ENCODE results near the gene GYS2. TPM values are rescaled to one million over a fixed set of nuclear protein-coding genes. Genes with fewer than 3 reads are reported as not detected.

GYS2 gene
- under 1 TPM; 0.11 to 0.32 TPM for total RNA-seq
- polyA plus RNA-seq: not detected

DNA sequence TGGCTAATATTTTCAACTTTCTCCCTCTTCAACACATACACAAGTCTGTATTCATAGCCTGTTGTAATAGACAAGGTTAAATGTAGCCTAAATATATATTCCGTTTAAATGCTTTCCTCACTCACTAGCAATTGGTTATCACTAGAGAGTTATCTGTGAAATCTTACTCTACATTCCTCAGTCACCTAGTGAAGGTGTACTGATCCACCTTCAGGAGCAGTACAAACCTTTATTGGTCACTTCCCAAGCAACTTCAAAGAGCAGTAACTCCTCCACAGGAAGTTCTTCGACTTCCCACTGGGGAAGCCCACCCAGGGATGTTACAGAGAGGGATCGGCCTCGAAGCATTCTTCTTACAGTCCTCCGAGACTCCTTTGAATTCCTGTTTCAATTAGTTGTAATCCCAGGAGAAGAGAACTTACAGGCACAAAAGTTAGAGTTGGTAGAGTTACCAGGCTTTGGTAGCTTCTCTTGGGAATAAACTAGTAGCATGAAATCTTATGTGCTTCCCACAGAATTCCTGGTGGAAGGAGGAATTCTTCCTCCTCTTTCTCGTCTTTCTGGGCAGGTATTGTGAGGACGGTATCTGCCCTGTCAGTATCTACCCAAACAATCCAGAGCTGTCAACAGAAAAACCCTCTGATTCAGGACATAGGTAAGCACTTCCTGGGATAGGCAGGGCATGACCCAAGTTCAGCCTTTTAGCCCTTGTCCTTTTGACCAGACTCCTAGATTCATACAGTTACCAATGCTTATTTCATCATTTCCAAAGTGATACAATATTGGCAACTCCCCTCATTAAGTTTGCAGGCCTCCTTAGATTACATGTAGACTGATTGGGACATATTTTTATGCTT, at the start of gene GYS2:
Gene GYS2 (minus strand): TSS at position 603 of the 857 bp plus-strand sequence. CDS start 255 bp downstream, at position 348.
- no peak for DNase-seq
- Histone ChIP-seq H3K36me3 (ENCODE audit: insufficient read depth, low read length) (no peaks in the 10 kb centered on the region), H3K4me1 (ENCODE audit: insufficient read depth, low read length) (peaks cover 7% of the 10 kb centered on the region), H3K27ac (ENCODE audit: low read depth, low read length) (no peak within 1 kb of the TSS), H3K9me3 (ENCODE audit: control insufficient read depth in 1 of 2, low read length in 2 of 2) (no peaks in the 10 kb centered on the region), H3K4me3 (ENCODE audit: low read length in 2 of 2) (no peak within 1 kb of the TSS), H3K27me3 (ENCODE audit: insufficient read depth, low read length) (no peaks in the 10 kb centered on the region)
- intact Hi-C loops (cut with micrococcal nuclease): no loop called here
- ChIA-PET POLR2A (ENCODE audit: partially characterized antibody) (interaction anchor here (1.4 to 1.5 kb wide), 2 partner anchors 53 to 76 kb away, joined by 4 read pairs; partner anchors contain the start of gene LDHB), CTCF (ENCODE audit: partially characterized antibody) (interaction anchor here (1.0 to 3.0 kb wide), 4 partner anchors 69 to 92 kb away, joined by 3 to 37 read pairs (median 6); no protein-coding TSS in a partner anchor)
- peak within 1 kb of the TSS in 1 of 7 donors; percentile 58 for H3K27ac Mint-ChIP-seq
- no peaks in the 10 kb centered on the region for H3K36me3 Mint-ChIP-seq
- H3K4me1 Mint-ChIP-seq: no peaks in the 10 kb centered on the region
- no peaks in the 10 kb centered on the region for H3K9me3 Mint-ChIP-seq
- H3K27me3 Mint-ChIP-seq: no peaks in the 10 kb centered on the region
- H3K4me3 Mint-ChIP-seq: no peak within 1 kb of the TSS

DNA sequence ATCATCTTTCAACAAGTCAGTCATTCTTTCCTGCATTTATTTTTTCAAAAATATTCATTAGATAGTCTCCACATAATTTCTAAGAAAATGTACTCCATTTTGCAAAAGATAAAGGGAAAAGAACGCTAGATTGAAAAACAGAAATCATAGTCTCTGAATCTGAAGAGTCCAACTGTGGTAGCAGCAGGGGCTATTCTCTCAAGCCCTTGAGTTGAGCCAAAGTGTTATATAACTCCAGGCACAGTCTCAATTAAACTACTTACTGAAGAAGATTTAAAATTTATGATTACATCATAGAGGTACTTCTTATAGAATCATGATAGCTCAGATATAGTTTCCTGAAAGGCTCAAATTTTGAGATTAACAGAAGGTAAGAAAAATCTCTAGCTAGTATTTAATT, 47.2 kb upstream of the GYS2 start:
- H3K4me1 Mint-ChIP-seq: peaks cover 59 to 100% (median 81%) of the 10 kb centered on the region in 4 donors
- ChIA-PET CTCF (ENCODE audit: partially characterized antibody) (interaction anchor here (0.5 to 7.7 kb wide), 5 partner anchors 9 to 760 kb away, joined by 3 to 79 read pairs (median 3); no protein-coding TSS in a partner anchor), POLR2A (ENCODE audit: partially characterized antibody) (interaction anchor here (1.3 to 11.5 kb wide), 4 partner anchors 14 to 41 kb away, joined by 5 to 245 read pairs (median 104); no protein-coding TSS in a partner anchor)

DNA sequence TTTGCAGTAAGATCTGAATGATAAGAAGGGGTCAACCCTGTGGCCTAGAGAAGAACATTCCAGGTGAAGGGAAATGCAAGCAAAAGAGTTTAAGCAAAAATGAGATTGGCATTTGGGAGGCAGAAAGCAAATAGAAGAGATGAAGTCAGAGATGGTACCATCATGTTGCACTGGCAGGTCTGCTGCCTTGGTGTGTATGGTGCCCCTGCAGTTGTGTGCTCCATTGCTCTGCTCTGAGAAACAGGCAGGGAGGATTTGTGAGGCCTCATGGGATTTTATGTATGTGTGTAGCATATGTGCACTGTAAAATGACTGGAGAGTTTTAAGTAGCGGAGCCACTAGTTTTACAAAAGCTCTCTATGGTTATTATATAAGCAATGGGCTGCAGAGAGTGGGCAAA, 46.4 kb upstream of the GYS2 start:
- Histone ChIP-seq H3K4me3 (ENCODE audit: low read length in 2 of 2) (no peak overlapping the region), H3K27me3 (ENCODE audit: insufficient read depth, low read length) (no peaks in the 10 kb centered on the region), H3K4me1 (ENCODE audit: insufficient read depth, low read length) (peaks cover 91% of the 10 kb centered on the region), H3K27ac (ENCODE audit: low read depth, low read length) (no peak overlapping the region), H3K9me3 (ENCODE audit: control insufficient read depth in 1 of 2, low read length in 2 of 2) (no peaks in the 10 kb centered on the region), H3K36me3 (ENCODE audit: insufficient read depth, low read length) (peaks cover 69% of the 10 kb centered on the region)
- peaks cover 85 to 95% of the 10 kb centered on the region in 2 donors for H3K36me3 Mint-ChIP-seq
- no peaks in the 10 kb centered on the region for H3K9me3 Mint-ChIP-seq
- ChIA-PET POLR2A (ENCODE audit: partially characterized antibody) (interaction anchor here (10.8 to 11.5 kb wide), 2 partner anchors 14 to 27 kb away, joined by 200 to 245 read pairs; no protein-coding TSS in a partner anchor), CTCF (ENCODE audit: partially characterized antibody) (interaction anchor here (1.2 to 7.7 kb wide), 3 partner anchors 19 to 38 kb away, joined by 3 to 79 read pairs (median 3); no protein-coding TSS in a partner anchor)
- no peak for DNase-seq
- intact Hi-C loops (cut with micrococcal nuclease): no loop called here
- no peaks in the 10 kb centered on the region for H3K27me3 Mint-ChIP-seq
- peak overlapping the region; percentile 8 to 72 (median 52) for H3K4me3 Mint-ChIP-seq
- peak overlapping the region in 4 of 7 donors; percentile 56 to 94 (median 69) for H3K27ac Mint-ChIP-seq
- peaks cover 59 to 97% (median 83%) of the 10 kb centered on the region in 4 donors for H3K4me1 Mint-ChIP-seq

More for the DNA sequence above, 47.2 kb upstream of the GYS2 start:
- Mint-ChIP-seq H3K4me3 (peak overlapping the region in 5 of 8 donors; percentile 16 to 72 (median 53)), H3K9me3 (no peaks in the 10 kb centered on the region), H3K36me3 (peaks cover 80 to 94% of the 10 kb centered on the region in 2 donors), H3K27ac (peak overlapping the region in 2 of 7 donors; percentile 13 to 94), H3K27me3 (no peaks in the 10 kb centered on the region)
- DNase-seq: no peak
- Histone ChIP-seq H3K27ac (ENCODE audit: low read depth, low read length) (no peak overlapping the region), H3K27me3 (ENCODE audit: insufficient read depth, low read length) (no peaks in the 10 kb centered on the region), H3K4me3 (ENCODE audit: low read length in 2 of 2) (no peak overlapping the region), H3K4me1 (ENCODE audit: insufficient read depth, low read length) (peaks cover 90% of the 10 kb centered on the region), H3K36me3 (ENCODE audit: insufficient read depth, low read length) (peaks cover 62% of the 10 kb centered on the region), H3K9me3 (ENCODE audit: control insufficient read depth in 1 of 2, low read length in 2 of 2) (no peaks in the 10 kb centered on the region)
- intact Hi-C loops (cut with micrococcal nuclease): no loop called here

DNA sequence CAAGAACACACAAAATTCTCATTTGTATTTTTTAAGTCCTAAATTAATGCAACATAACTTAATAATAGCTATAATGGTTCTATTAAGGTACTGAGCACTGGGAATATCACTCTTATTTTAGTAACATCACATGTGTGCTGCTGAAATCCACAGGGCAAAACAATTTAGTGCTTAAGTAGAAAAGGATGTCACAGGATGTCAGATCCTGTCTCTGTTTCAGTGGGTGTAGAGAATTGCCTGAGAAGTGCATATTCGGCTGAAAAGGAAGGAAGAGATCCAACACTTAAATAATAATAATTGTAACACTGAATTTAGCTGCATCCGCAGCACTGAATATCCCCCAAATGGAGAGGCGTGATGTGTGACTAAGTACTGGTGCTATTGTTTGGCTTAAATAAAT, 44.4 kb upstream of the GYS2 start:
- Mint-ChIP-seq H3K4me3 (peak overlapping the region in 2 of 8 donors; percentile 1 to 2), H3K4me1 (peaks cover 63 to 96% (median 84%) of the 10 kb centered on the region in 4 donors), H3K27ac (peak overlapping the region in 3 of 7 donors; percentile 31 to 79 (median 63)), H3K36me3 (peaks cover 88 to 96% of the 10 kb centered on the region in 2 donors), H3K9me3 (no peaks in the 10 kb centered on the region), H3K27me3 (no peaks in the 10 kb centered on the region)
- Histone ChIP-seq H3K4me3 (ENCODE audit: low read length in 2 of 2) (no peak overlapping the region), H3K9me3 (ENCODE audit: control insufficient read depth in 1 of 2, low read length in 2 of 2) (no peaks in the 10 kb centered on the region), H3K4me1 (ENCODE audit: insufficient read depth, low read length) (peaks cover 89% of the 10 kb centered on the region), H3K36me3 (ENCODE audit: insufficient read depth, low read length) (peaks cover 72% of the 10 kb centered on the region), H3K27ac (ENCODE audit: low read depth, low read length) (no peak overlapping the region), H3K27me3 (ENCODE audit: insufficient read depth, low read length) (no peaks in the 10 kb centered on the region)
- DNase-seq: no peak
- ChIA-PET CTCF (ENCODE audit: partially characterized antibody) (interaction anchor here (0.8 to 7.7 kb wide), 2 partner anchors 30 kb away, joined by 3 to 79 read pairs; no protein-coding TSS in a partner anchor), POLR2A (ENCODE audit: partially characterized antibody) (interaction anchor here (4.1 to 11.5 kb wide), 3 partner anchors 8 to 29 kb away, joined by 59 to 245 read pairs (median 200); partner anchors contain the start of gene LDHB)
- intact Hi-C loops (cut with micrococcal nuclease): no loop called here

DNA sequence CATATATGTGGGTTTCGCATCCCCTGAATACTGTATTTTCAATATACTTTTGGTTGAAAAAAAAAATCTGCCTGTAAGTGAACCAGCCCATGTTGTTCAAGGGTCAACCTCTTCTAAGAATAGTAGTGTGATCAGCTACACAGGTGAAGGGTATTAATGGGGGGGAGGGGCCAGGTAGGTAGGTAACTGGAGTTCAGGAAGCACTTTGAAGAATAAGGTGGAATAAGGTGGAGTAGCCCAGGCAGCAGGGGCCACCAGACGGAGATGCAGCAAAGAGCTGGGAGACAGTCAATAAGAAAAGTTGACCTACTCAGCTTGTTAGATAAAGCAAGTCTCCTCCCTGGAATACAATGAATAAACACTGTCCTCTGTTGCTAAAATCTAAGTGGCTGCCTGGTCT, 43.7 kb upstream of the GYS2 start:
- ChIA-PET POLR2A (ENCODE audit: partially characterized antibody) (interaction anchor here (4.1 to 11.5 kb wide), 3 partner anchors 9 to 30 kb away, joined by 59 to 245 read pairs (median 200); partner anchors contain the start of gene LDHB), CTCF (ENCODE audit: partially characterized antibody) (interaction anchor here (0.8 to 7.7 kb wide), 2 partner anchors 30 to 31 kb away, joined by 3 to 79 read pairs; no protein-coding TSS in a partner anchor)
- H3K27me3 ChIP-seq (ENCODE audit: insufficient read depth, low read length): no peaks in the 10 kb centered on the region
- no peaks in the 10 kb centered on the region for H3K9me3 ChIP-seq (ENCODE audit: control insufficient read depth in 1 of 2, low read length in 2 of 2)
- Mint-ChIP-seq H3K9me3 (no peaks in the 10 kb centered on the region), H3K27me3 (no peaks in the 10 kb centered on the region), H3K4me1 (peaks cover 62 to 96% (median 85%) of the 10 kb centered on the region in 4 donors), H3K27ac (peak overlapping the region in 6 of 7 donors; percentile 19 to 82 (median 33)), H3K36me3 (peaks cover 87 to 96% of the 10 kb centered on the region in 2 donors), H3K4me3 (peak overlapping the region in 2 of 8 donors; percentile 5 to 20)
- DNase-seq: no peak
- no peak overlapping the region for H3K27ac ChIP-seq (ENCODE audit: low read depth, low read length)
- H3K4me3 ChIP-seq (ENCODE audit: low read length in 2 of 2): no peak overlapping the region
- peaks cover 74% of the 10 kb centered on the region for H3K36me3 ChIP-seq (ENCODE audit: insufficient read depth, low read length)
- intact Hi-C loops (cut with micrococcal nuclease): no loop called here
- peaks cover 89% of the 10 kb centered on the region for H3K4me1 ChIP-seq (ENCODE audit: insufficient read depth, low read length)

DNA sequence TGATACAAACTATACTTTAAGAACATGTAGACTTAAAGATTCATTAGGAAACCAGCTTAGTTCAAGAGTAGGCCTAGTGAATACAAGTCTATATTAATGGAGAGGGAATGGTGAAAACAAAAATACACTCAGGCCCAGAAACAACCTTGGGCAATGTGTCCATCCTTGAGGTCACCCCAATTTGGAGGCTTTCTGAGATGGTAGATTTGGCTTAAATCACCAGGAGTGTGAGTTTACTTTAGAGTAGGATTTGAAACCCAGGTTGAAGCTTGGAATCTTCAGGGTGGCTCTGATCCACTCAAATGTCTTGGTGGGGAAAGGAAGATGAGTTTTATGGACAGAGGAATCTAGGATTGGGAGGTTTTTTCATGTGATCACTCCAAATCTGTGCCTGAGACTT, 42.5 kb upstream of the GYS2 start:
- Histone ChIP-seq H3K27me3 (ENCODE audit: insufficient read depth, low read length) (no peaks in the 10 kb centered on the region), H3K27ac (ENCODE audit: low read depth, low read length) (no peak overlapping the region), H3K9me3 (ENCODE audit: control insufficient read depth in 1 of 2, low read length in 2 of 2) (no peaks in the 10 kb centered on the region), H3K4me1 (ENCODE audit: insufficient read depth, low read length) (peaks cover 89% of the 10 kb centered on the region), H3K36me3 (ENCODE audit: insufficient read depth, low read length) (peaks cover 71% of the 10 kb centered on the region), H3K4me3 (ENCODE audit: low read length in 2 of 2) (no peak overlapping the region)
- H3K9me3 Mint-ChIP-seq: no peaks in the 10 kb centered on the region
- DNase-seq: no peak
- peak overlapping the region in 5 of 7 donors; percentile 10 to 75 (median 58) for H3K27ac Mint-ChIP-seq
- peak overlapping the region in 4 of 8 donors; percentile 26 to 62 (median 38) for H3K4me3 Mint-ChIP-seq
- ChIA-PET POLR2A (ENCODE audit: partially characterized antibody) (interaction anchor here (1.0 to 4.1 kb wide), 3 partner anchors 10 to 33 kb away, joined by 3 to 59 read pairs (median 3); partner anchors contain the start of gene LDHB), CTCF (ENCODE audit: partially characterized antibody) (interaction anchor here (1.4 to 7.7 kb wide), 2 partner anchors 13 to 32 kb away, joined by 5 to 79 read pairs; no protein-coding TSS in a partner anchor)
- intact Hi-C loops (cut with micrococcal nuclease): loop anchor here (2.0 kb wide), 1 partner anchor 14 kb away; no protein-coding TSS in a partner anchor
- H3K4me1 Mint-ChIP-seq: peaks cover 58 to 96% (median 85%) of the 10 kb centered on the region in 4 donors
- H3K36me3 Mint-ChIP-seq: peaks cover 87 to 96% of the 10 kb centered on the region in 2 donors
- no peaks in the 10 kb centered on the region for H3K27me3 Mint-ChIP-seq
